ENCODE measurements around the gene CCDC81. TPM values are rescaled to one million over a fixed set of nuclear protein-coding genes. Genes with fewer than 3 reads are reported as not detected.
A peak's percentile ranks its signal among the peaks of the same experiment; 100 is the strongest.

The CCDC81 gene
- total RNA-seq, 1 donor from 2014 or later: 0.38 TPM

GRCh38 chr11:86435711-86436110, 61.0 kb downstream of the CCDC81 start:
- DNase-seq (ENCODE audit: low spot score) (no peak), ATAC-seq (no peak)

DNA sequence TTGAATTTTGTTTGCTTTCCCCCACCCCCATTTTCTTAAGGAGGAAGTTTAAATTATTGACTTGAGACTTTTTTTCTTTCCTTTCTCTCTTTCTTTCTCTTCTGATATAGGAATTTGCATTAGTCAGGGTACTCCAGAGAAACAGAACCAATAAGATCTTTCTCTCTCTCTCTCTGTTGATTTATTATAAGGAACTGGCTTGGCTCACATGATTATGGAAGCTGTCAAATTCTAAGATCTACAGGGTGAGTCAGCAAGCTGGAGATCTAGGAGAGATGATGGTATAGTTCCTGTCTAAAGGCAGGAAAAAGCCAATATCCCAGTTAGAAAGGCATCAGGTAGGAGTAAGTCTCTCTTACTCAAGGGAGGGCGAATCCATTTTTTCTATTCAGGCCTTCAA, 64.0 kb downstream of the CCDC81 start:
- ATAC-seq (no peak), DNase-seq (ENCODE audit: low spot score) (no peak)

DNA sequence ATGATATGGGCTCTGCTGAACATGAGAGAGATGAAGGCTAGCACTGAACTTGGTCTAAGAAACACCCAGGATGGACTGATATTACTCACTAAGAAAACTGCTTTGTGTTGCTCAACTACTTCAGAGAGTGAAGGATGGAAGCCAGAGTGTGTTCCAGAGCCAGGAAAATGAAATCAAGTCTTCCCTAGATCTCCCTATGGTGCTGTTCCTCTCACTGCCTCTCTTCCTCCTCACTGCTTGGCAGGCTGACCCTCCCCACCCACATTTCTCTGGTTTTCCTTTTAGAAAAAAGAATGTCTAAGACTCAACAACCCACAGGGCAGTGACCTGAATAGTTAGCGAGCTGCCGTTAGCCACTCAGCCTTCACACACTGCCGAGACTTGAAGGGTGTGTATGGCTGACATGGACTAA, 65.6 kb downstream of the CCDC81 start:
- DNase-seq (ENCODE audit: low spot score) (no peak), ATAC-seq (peak; percentile 40)

DNA sequence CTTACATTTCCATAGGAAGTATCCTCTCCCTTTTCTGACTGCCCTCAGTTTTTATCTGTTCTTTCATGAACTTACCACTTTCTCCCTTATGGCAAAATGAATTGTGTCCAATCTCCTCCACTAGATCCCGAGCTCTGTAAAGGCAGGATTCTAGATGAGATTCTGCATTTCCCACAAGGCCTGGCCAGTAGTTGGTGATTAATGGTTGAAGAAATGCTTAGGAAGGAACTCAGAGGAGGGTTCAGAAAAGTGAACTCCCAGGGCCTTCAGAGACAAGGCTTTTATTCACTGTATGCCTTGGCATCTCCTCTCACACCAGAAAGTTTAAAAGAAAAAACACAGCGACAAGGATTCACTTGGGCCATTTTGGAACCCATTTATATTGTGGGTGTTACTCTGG, 66.2 kb downstream of the CCDC81 start:
- no peak for ATAC-seq
- DNase-seq (ENCODE audit: low spot score): no peak

- ATAC-seq: no peak
Observed at GRCh38 chr11:86442420-86442819, 67.7 kb downstream of the CCDC81 start.

GRCh38 chr11:86442827-86443226, 68.1 kb downstream of the CCDC81 start:
- DNase-seq (ENCODE audit: low spot score): no peak
- ATAC-seq: no peak

More at GRCh38 chr11:86442420-86442819, 67.7 kb downstream of the CCDC81 start:
- no peak for DNase-seq (ENCODE audit: low spot score)

DNA sequence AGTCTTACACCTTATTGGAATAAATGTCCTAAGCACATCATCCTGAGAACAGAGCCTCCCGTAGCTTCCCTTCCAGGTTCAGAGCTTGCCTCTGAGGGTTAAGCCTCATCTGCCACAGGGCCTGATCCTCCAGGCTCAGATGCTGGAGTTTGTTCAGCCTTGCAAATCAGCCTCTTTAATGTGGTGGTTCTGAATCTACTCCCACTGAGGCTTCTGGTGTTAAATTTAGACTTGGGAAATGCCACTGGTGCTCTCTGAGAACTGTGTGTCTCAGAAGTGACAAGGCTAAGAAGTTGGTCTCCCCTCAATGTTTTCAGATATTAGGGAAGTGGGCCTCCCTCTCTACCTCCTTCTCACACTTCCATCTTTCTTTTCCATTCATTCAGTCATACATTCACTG, 68.7 kb downstream of the CCDC81 start:
- ATAC-seq (no peak), DNase-seq (ENCODE audit: low spot score) (no peak)

- ATAC-seq (no peak), DNase-seq (ENCODE audit: low spot score) (no peak)
Observed at GRCh38 chr11:86444981-86445380, 70.3 kb downstream of the CCDC81 start.

- ATAC-seq (no peak), DNase-seq (ENCODE audit: low spot score) (no peak)
Observed at GRCh38 chr11:86446163-86446923, 71.7 kb downstream of the CCDC81 start.

DNA sequence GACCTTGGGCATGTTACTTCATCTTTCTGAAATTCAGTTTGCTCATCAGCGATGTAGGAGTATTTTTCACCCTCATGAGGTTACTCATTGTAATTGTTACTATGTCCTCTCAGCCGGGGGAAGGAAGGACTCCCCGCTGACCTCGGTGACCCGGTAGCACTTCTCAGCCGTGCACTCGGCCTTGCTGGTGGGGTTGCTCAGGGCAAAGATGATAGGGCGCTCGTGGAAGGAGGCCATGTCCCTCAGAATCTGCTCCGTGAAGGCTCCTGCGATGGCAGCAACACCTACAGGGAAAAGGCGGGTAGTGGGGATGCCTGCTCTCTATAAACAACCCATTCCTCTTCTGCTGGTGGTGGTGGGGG, 72.2 kb downstream of the CCDC81 start:
- no peak for ATAC-seq
- DNase-seq (ENCODE audit: low spot score): no peak

DNA sequence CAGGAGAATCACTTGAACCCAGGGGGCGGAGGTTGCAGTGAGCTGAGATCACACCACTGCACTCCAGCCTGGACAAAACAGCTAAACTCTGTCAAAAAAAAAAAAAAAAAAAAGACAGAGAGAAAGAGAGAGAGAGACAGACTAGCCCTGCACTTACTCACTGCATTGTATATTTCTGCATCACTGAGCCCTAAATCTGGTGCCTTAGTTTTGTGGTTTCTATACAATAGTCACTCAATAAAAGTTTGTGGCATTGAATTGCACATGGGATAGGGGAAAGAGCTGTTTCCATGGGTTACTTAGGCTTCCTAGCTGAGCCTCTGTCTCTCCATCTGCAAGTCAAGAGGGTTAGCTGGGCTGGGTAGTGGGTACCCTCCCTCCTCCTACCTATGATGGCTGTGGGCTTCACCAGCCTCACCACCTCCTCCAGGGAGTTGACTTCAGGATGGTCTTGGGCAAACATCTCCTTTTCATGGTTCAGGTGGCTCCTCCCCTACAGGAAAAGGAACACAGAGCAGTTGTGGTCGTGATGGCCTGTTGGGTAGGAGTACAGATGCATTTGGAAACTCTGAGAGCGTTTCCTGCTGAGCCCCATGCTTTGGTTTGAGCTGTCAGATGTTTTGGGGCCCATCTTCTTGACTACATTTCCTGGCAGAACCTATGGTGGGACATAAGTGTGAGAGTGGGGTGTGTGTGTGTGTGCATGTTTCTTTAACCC, 73.2 kb downstream of the CCDC81 start:
- no peak for DNase-seq (ENCODE audit: low spot score)
- no peak for ATAC-seq

DNA sequence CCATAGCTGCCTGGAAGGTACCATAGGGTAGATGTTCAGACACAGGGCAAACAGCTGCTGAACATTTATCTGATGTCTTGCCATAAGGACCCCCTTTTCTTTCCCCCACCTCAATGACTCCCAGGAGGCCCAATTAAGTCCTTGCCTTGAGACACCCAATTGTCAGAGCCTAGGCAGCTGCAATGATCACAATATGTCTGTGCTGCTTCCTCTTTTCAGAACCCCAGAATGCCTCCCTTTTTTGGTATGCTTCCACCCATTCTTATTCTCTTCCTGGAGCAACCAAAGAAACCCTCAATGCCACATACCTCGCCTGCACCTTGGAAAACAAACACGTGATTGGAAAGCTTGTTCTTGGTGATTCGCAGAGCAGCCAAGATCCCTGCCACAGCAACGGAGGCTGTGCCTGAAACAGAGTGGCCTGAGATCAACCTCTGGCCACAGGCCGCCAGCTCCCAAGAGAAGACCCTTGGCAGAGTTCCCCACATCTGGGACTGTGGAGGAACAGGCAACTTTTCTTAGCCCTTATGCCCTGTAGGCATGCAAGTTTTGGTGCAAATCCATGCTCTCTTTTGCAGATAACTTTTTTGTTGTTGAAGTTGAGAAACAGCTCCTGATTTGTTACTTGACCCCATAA, 75.4 kb downstream of the CCDC81 start:
- no peak for ATAC-seq

GRCh38 chr11:86453290-86454030, 78.8 kb downstream of the CCDC81 start:
- DNase-seq (ENCODE audit: low spot score) (no peak), ATAC-seq (no peak)

More for the DNA sequence above, 75.4 kb downstream of the CCDC81 start:
- no peak for DNase-seq (ENCODE audit: low spot score)

DNA sequence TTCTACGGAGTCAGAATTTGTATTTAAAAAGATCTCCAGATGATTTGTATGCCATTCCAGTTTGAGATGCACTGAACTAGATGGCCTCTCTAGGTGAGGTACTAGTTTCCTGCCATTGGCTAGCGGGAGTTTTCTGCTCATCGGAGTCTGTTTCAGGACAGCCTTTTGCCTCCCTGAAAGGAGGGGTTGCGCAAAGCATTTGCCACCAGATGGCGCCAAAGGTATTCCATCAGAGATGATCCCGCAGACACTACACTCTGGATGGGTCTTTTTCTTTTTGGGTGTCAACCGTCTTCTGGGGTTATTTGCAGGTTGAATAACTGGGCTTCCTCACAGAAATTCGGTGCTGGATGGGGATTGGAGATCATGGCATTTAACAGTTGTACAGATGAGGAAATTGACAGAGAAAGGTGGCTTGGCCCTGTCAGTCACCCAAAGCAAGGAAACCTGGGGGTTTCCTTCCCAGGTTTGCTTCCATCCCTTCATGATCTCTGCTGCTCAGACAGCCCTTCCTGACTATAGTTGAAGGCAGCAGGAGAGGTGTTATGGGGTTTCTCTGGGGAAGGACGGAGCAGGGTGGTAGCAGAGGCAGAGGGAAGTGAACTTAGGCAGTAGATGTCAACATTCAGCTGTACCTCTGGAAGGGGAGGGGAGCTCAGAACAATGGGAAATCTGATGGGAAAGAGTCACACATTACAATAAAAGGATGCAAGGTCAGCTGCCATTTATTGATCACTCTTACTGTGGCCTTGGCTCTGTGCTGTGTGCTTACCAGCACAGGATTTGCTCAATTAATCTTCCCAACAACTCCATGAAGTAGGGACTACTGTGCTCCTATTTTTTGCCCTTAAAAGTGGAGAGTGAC, 81.6 kb downstream of the CCDC81 start:
- ATAC-seq: peak; percentile 97
- peak; percentile 79 for DNase-seq (ENCODE audit: low spot score)

DNA sequence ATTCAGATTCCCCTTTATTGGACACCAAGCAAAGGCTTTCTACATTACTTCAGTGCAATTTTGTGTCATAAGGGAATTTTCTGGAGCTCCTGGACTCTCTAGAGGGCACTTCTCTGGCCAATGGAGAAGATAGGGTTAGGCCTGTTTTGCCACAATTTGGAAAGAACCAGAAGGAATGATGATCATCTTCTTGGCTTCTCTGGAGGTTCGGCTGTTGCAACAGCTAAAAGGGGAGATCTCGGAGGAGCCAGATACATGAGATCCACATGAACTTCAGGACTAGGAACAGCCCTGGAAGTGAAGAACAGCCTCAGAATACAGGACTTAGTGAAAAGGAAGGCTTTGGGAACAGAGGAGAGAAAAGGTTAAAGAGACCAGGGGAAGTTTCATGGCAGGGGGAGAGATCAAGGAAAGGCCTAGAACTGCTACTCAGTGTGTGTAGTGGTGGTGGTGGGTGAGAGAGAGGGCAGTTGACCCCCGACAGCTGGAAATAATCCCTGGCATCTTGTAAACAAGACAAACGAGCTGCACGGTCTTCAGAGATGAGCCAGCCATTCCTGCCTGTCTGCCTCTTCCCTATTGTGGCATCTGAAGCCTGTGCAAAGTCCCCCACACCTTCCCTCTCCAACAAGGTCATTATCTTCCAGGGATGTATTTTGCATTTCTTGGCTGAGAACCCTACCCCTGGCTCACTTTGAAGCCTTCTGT, 83.8 kb downstream of the CCDC81 start:
- ATAC-seq (no peak), DNase-seq (ENCODE audit: low spot score) (no peak)

GRCh38 chr11:86459002-86459385, 84.3 kb downstream of the CCDC81 start:
- no peak for DNase-seq (ENCODE audit: low spot score)
- no peak for ATAC-seq

DNA sequence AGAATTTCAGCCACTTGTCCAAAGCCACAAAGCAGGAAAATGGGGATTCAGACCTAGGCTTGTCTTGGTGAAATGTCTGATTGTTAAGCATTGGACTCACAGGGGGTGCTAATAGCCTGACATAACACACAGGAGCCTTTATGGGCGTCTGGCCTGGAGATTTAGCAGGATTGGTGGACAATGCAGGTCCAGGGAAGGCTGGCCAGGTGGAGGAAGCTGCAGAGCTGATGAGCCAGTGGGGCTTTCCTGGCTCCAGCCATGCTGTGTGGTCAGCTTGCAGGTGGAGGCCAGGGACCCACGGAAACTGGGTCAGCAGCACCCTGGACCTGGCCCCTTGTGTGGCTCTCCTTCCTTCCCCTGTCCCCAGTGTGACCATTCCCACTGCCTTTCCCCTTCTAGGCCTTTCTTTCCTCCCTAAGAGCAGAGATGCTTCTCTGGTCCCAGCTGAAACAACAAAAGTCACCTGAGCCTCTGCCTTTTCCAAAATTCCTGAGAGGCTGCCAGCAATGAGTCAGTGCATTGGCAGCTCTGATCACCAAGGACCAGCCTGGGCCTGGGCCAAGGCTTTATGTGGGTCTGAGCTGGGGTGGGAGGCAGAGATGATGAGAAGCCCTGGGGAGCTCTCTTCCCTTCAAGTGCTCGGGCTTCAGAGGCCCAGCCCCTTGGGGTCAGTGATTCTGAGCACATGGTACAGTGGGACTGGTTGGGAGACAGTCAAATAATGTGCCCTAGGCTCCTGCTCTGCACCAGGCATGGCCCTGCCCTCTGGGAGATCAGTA, 85.2 kb downstream of the CCDC81 start:
- ATAC-seq (peak; percentile 6), DNase-seq (ENCODE audit: low spot score) (no peak)

DNA sequence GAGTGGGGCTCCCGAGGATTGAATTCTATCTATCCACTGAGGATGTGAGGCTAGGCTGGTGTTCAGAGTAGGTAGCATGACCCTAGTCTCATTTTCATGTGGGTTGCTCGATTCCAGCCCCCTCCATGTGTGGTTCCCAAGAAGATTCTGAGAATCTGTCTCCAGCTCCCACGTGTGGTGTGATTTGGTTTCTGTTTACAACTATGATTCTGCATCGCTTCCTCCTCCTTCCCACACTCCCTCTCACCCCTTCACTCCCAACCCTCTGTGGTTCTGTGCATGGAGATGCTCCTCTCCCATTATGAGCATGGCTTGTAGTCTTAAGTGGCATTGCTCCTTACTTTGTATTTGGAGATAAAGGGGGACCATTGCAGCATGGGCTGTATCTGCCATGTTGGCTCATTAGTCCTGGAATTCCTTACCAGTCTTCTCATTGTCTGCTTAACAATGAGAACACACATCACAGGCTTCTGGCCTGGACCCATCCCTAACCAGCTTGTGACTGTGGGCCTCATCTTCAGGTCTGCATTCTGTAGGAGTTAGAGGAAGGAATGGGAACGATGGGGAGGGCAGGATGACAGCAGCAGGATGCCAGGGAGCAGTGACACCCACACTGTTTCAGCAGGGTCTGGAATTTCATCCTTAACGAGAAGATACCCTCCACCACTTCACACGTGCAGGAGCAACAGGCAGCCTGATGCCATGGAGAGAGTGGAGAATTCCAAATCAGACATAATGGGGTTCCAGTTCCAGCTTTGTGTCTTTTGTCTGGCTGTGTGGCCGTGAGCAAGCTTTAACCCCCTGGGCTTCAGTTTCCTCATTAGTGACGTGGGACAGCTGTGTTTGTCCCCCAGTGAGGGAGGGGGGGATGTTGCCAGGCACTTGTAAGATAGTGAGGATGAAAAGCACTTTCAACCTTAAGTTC, 86.0 kb downstream of the CCDC81 start:
- ATAC-seq (no peak), DNase-seq (ENCODE audit: low spot score) (no peak)

All from left lobe of liver (tissue), 2 donors.